ENCODE results near the gene CLDN12. TPM values are rescaled to one million over a fixed set of nuclear protein-coding genes. Genes with fewer than 3 reads are reported as not detected.

CLDN12 gene
- polyA plus RNA-seq, 1 donor (not counting 4 experiments of a cell fraction or from before 2014, with no cell fraction given), result 62.5 TPM

GRCh38 chr7:90411510-90411909 lies 8.2 kb downstream of the CLDN12 start:
- FAIRE-seq (peak; percentile 52), DNase-seq (ENCODE audit: low read depth, low spot score) (no peak)
- peak overlapping the region; percentile 15 for H3K27ac ChIP-seq (ENCODE audit: control insufficient read depth, insufficient read depth, low read length)
- H2AFZ ChIP-seq (ENCODE audit: control insufficient read depth, low read length), result no peak overlapping the region
- peak overlapping the region; percentile 35 for H3K4me2 ChIP-seq (ENCODE audit: control insufficient read depth, extremely low read depth, insufficient read depth, low read depth, low read length)
- dilution Hi-C loops (cut with MboI; ENCODE audit: extremely low pct_ligation_motif_present, low sequenced_read_pairs), result no loop called here
- H3K79me2 ChIP-seq (ENCODE audit: control insufficient read depth, insufficient read depth, low read length), result peaks cover 35% of the 10 kb centered on the region
- no peak overlapping the region for H3K4me3 ChIP-seq (ENCODE audit: control insufficient read depth in 2 of 3, extremely low read depth in 1 of 3, insufficient read depth in 2 of 3, low read depth in 1 of 3, low read length in 3 of 3)
- no peaks in the 10 kb centered on the region for H3K9me1 ChIP-seq (ENCODE audit: control insufficient read depth, extremely low read depth, insufficient read depth, low read length)
- no peak overlapping the region for H3K9ac ChIP-seq (ENCODE audit: control insufficient read depth, extremely low read depth, insufficient read depth, low read length)
- H3K36me3 ChIP-seq (ENCODE audit: control insufficient read depth in 2 of 2, extremely low read depth in 1 of 2, insufficient read depth in 2 of 2, low read length in 2 of 2), result peaks cover 16 to 22% of the 10 kb centered on the region in 2 experiments
- H3K4me1 ChIP-seq (ENCODE audit: control insufficient read depth, extremely low read depth, insufficient read depth, low read length), result peaks cover 12% of the 10 kb centered on the region
- H4K20me1 ChIP-seq (ENCODE audit: control insufficient read depth, extremely low read depth, insufficient read depth, low read length), result no peaks in the 10 kb centered on the region
- no peak for TF ChIP-seq CTCF (optimal IDR thresholded peaks at IDR 0.05 in 1 of 3, IDR thresholded peaks at IDR 0.05 in 1 of 3, conservative IDR thresholded peaks at IDR 0.05 in 1 of 3; ENCODE audit: extremely low read depth in 1 of 3, insufficient read depth in 2 of 3, low read length in 3 of 3)
- TF ChIP-seq EZH2 (IDR thresholded peaks at IDR 0.05; ENCODE audit: low read length), result no peak
- no peaks in the 10 kb centered on the region for H3K27me3 ChIP-seq (ENCODE audit: control insufficient read depth, extremely low read depth, insufficient read depth, low read length)
- H3K9me3 ChIP-seq (ENCODE audit: control insufficient read depth, low read depth, low read length), result no peaks in the 10 kb centered on the region

GRCh38 chr7:90412458-90413184 lies 9.4 kb downstream of the CLDN12 start:
- no peak for DNase-seq (ENCODE audit: low read depth, low spot score)
- dilution Hi-C loops (cut with MboI; ENCODE audit: extremely low pct_ligation_motif_present, low sequenced_read_pairs), result no loop called here
- TF ChIP-seq EZH2 (IDR thresholded peaks at IDR 0.05; ENCODE audit: low read length) (no peak), CTCF (optimal IDR thresholded peaks at IDR 0.05 in 1 of 3, IDR thresholded peaks at IDR 0.05 in 1 of 3, conservative IDR thresholded peaks at IDR 0.05 in 1 of 3; ENCODE audit: extremely low read depth in 1 of 3, insufficient read depth in 2 of 3, low read length in 3 of 3) (peak in 2 of 3 experiments; percentile 55 to 75)
- Histone ChIP-seq H2AFZ (ENCODE audit: control insufficient read depth, low read length) (no peak overlapping the region), H3K27me3 (ENCODE audit: control insufficient read depth, extremely low read depth, insufficient read depth, low read length) (no peaks in the 10 kb centered on the region), H3K4me1 (ENCODE audit: control insufficient read depth, extremely low read depth, insufficient read depth, low read length) (peaks cover 12% of the 10 kb centered on the region), H3K79me2 (ENCODE audit: control insufficient read depth, insufficient read depth, low read length) (peaks cover 28% of the 10 kb centered on the region), H3K9me1 (ENCODE audit: control insufficient read depth, extremely low read depth, insufficient read depth, low read length) (no peaks in the 10 kb centered on the region), H3K4me2 (ENCODE audit: control insufficient read depth, extremely low read depth, insufficient read depth, low read depth, low read length) (no peak overlapping the region), H4K20me1 (ENCODE audit: control insufficient read depth, extremely low read depth, insufficient read depth, low read length) (no peaks in the 10 kb centered on the region), H3K36me3 (ENCODE audit: control insufficient read depth in 2 of 2, extremely low read depth in 1 of 2, insufficient read depth in 2 of 2, low read length in 2 of 2) (peaks cover 14 to 19% of the 10 kb centered on the region in 2 experiments), H3K4me3 (ENCODE audit: control insufficient read depth in 2 of 3, extremely low read depth in 1 of 3, insufficient read depth in 2 of 3, low read depth in 1 of 3, low read length in 3 of 3) (no peak overlapping the region), H3K9me3 (ENCODE audit: control insufficient read depth, low read depth, low read length) (no peaks in the 10 kb centered on the region), H3K27ac (ENCODE audit: control insufficient read depth, insufficient read depth, low read length) (no peak overlapping the region), H3K9ac (ENCODE audit: control insufficient read depth, extremely low read depth, insufficient read depth, low read length) (no peak overlapping the region)
- no peak for FAIRE-seq
